Small intestine (tissue), 7 donors: Measurements from ENCODE around the gene OR8K3. TPM values are rescaled to one million over a fixed set of nuclear protein-coding genes. Genes with fewer than 3 reads are reported as not detected.

Source experiments
- DNase-seq, 2 donors: peaks; one replicate each; pipeline versions ENCODE4 v3.0.0 to v3.0.0-alpha.2; 2013
- FAIRE-seq: peaks from 2 replicates; lab custom pipeline; 2012; peaks lifted over from hg19 to GRCh38; lab: Jason Lieb, UNC
- H3K27ac ChIP-seq, 3 donors: one replicate each; pipeline ENCODE4 v1.5.1; 2013; ENCODE audit warnings: low read length in 2 of 3, mild to moderate bottlenecking in 2 of 3, control low read depth in 1 of 3, inconsistent platforms in 1 of 3, low read depth in 1 of 3, moderate library complexity in 1 of 3
- H3K27me3 ChIP-seq, 3 donors: one replicate each; pipeline ENCODE4 v1.6.1; 2013; ENCODE audit warnings: low read length in 3 of 3, inconsistent platforms in 1 of 3; ENCODE audit not compliant: control insufficient read depth in 3 of 3, insufficient read depth in 3 of 3
- H3K36me3 ChIP-seq, 3 donors: one replicate each; pipeline ENCODE4 v1.6.1; 2013; ENCODE audit warnings: low read length in 3 of 3, inconsistent platforms in 1 of 3, low read depth in 1 of 3, mild to moderate bottlenecking in 1 of 3, moderate library complexity in 1 of 3; ENCODE audit not compliant: control insufficient read depth in 3 of 3, insufficient read depth in 2 of 3
- H3K4me1 ChIP-seq, 3 donors: one replicate each; pipeline ENCODE4 v1.6.1; 2013; ENCODE audit warnings: low read length in 2 of 3, inconsistent platforms in 1 of 3, low read depth in 1 of 3, mild to moderate bottlenecking in 1 of 3, moderate library complexity in 1 of 3; ENCODE audit not compliant: control insufficient read depth in 3 of 3, insufficient read depth in 2 of 3
- H3K4me3 ChIP-seq, 3 donors: one replicate each; pipeline ENCODE4 v1.5.1; 2013; ENCODE audit warnings: low read length in 3 of 3, control low read depth in 1 of 3, inconsistent platforms in 1 of 3, low read depth in 1 of 3, mild to moderate bottlenecking in 1 of 3, moderate library complexity in 1 of 3
- H3K9me3 ChIP-seq, 2 donors: one replicate each; pipeline ENCODE4 v1.6.1; 2013; ENCODE audit warnings: low read depth in 1 of 2, low read length in 1 of 2; ENCODE audit not compliant: control insufficient read depth in 2 of 2, insufficient read depth in 1 of 2
- WGBS, 3 donors: extraction: QIAGEN DNeasy Blood & Tissue Kit; methylation state at CpG; one replicate each; pipeline ENCODE4 v1.1.7; 2013; 5-methylcytosine and 5-hydroxymethylcytosine counted together
- polyA plus RNA-seq, 4 donors: library from polyadenylated mRNA; stranded (reverse) in 3 of 4; unstranded in 1 of 4; fragments of 200-250 nt in 3 of 4; fragments of 120-200 nt in 1 of 4; gene quantifications; one replicate each; pipeline versions ENCODE4 v1.2.1 to v1.2.3, GENCODE V29; 2013
- donor health status: healthy with polysubstance abuse.
- donor health status: control.
- donor health status: control.
- donor health status: Bipolar disorder and iron deficiency.
- donor health status: healthy.

OR8K3 gene
- polyA plus RNA-seq, 4 donors = not detected

- Histone ChIP-seq H3K36me3 (no peaks in the 10 kb centered on the region), H3K4me3 (no peak overlapping the region), H3K4me1 (no peaks in the 10 kb centered on the region), H3K27me3 (no peaks in the 10 kb centered on the region), H3K27ac (no peak overlapping the region), H3K9me3 (no peaks in the 10 kb centered on the region)
- DNase-seq (no peak), FAIRE-seq (no peak)
Measured at GRCh38 chr11:56340289-56340688, 25.3 kb downstream of the OR8K3 start.

DNA sequence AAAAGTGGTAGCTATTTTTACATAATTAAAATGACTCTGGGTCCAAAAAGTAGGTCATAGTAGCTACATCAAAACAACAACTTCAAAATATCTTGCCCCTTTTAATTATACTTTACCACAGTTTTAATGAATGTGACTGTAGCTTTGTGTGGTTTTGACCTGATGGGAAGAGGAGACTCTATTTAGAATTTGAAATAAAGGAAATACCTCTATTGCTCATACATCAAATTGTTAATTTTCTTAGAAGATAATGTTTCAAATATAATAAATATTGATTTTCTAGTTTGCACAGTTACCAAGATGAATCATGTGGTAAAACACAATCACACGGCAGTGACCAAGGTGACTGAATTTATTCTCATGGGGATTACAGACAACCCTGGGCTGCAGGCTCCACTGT, 30.8 kb downstream of the OR8K3 start, which contains the start of gene OR8K1:
Gene OR8K1, plus strand, starts transcription at position 301 of the 400 bp plus-strand sequence. Its CDS starts 0 bp downstream, at position 301.
- Histone ChIP-seq H3K4me3 (no peak within 1 kb of the TSS), H3K9me3 (no peaks in the 10 kb centered on the region), H3K36me3 (no peaks in the 10 kb centered on the region), H3K27ac (no peak within 1 kb of the TSS), H3K27me3 (no peaks in the 10 kb centered on the region), H3K4me1 (no peaks in the 10 kb centered on the region)
- WGBS, 3 donors = 81 to 90% (median 83%) methylated on average over 1 of the region's 1 CpG
- no peak for DNase-seq
- FAIRE-seq = no peak

- Histone ChIP-seq H3K36me3 (no peaks in the 10 kb centered on the region), H3K9me3 (no peaks in the 10 kb centered on the region), H3K4me3 (no peak within 1 kb of the TSS), H3K27me3 (no peaks in the 10 kb centered on the region), H3K27ac (no peak within 1 kb of the TSS), H3K4me1 (no peaks in the 10 kb centered on the region)
- FAIRE-seq (no peak), DNase-seq (no peak)
- WGBS, 3 donors = 53 to 88% (median 65%) methylated on average over 2 of the region's 2 CpGs
Measured at GRCh38 chr11:56353991-56354390, 39.0 kb downstream of the OR8K3 start, which contains the start of gene OR8J1. Gene OR8J1, plus strand, starts transcription at chr11:56354291. Its CDS starts 5,956 bp downstream, at chr11:56360247.

Other genes with a start within 250 kb of the OR8K3 start
- gene OR8I2, start 221.8 kb upstream of the OR8K3 start, polyA plus RNA-seq = not detected
- gene OR8H2, start 211.5 kb upstream of the OR8K3 start, polyA plus RNA-seq = not detected
- not detected for gene OR8H3, start 192.8 kb upstream of the OR8K3 start, polyA plus RNA-seq
- not detected for gene OR8J3, start 174.9 kb upstream of the OR8K3 start, polyA plus RNA-seq
- not detected for gene OR8K5, start 154.8 kb upstream of the OR8K3 start, polyA plus RNA-seq
- gene OR5J2, start 138.5 kb upstream of the OR8K3 start, polyA plus RNA-seq = not detected
- gene OR5T2, start 80.9 kb upstream of the OR8K3 start, polyA plus RNA-seq = not detected
- gene OR5T3, start 62.9 kb upstream of the OR8K3 start, polyA plus RNA-seq = not detected
- not detected for gene OR5T1, start 41.0 kb upstream of the OR8K3 start, polyA plus RNA-seq
- not detected for gene OR8H1, start 22.9 kb upstream of the OR8K3 start, polyA plus RNA-seq
- not detected for gene OR8K1, start 30.9 kb downstream of the OR8K3 start, polyA plus RNA-seq
- not detected for gene OR8J1, start 39.1 kb downstream of the OR8K3 start, polyA plus RNA-seq
- not detected for gene OR8U1, start 60.5 kb downstream of the OR8K3 start, polyA plus RNA-seq
- gene OR5AL1, start 97.6 kb downstream of the OR8K3 start, polyA plus RNA-seq = not detected
- gene OR5M3, start 158.2 kb downstream of the OR8K3 start, polyA plus RNA-seq = not detected
- gene OR5M8, start 176.2 kb downstream of the OR8K3 start, polyA plus RNA-seq = not detected
- not detected for gene OR5M11, start 228.1 kb downstream of the OR8K3 start, polyA plus RNA-seq